Esophagus muscularis mucosa (tissue), 4 donors: ENCODE data around the gene ASB2. TPM values are rescaled to one million over a fixed set of nuclear protein-coding genes. Genes with fewer than 3 reads are reported as not detected.
A peak's percentile ranks its signal among the peaks of the same experiment; 100 is the strongest.

Experiments
- DNase-seq: peaks from one replicate; pipeline ENCODE4 v3.0.0-alpha.2; 2017; ENCODE audit errors: extremely low spot score
- H3K27ac ChIP-seq, 4 donors: fragments of 200-600 bp; sonication (generic); replicated peaks in 1 of 4; 1 replicate in 3 of 4; 2 replicates in 1 of 4; pipeline ENCODE4 v1.5.1; 2016 to 2019; ENCODE audit warnings: mild to moderate bottlenecking in 1 of 4
- H3K27me3 ChIP-seq, 4 donors: fragments of 200-600 bp; sonication (generic); one replicate each; pipeline versions ENCODE4 v1.5.1 to v1.6.0; 2016 to 2019
- H3K36me3 ChIP-seq, 4 donors: fragments of 200-600 bp; sonication (generic); one replicate each; pipeline ENCODE4 v1.5.1; 2016 to 2019
- H3K4me1 ChIP-seq, 4 donors: fragments of 200-600 bp; sonication (generic); one replicate each; pipeline ENCODE4 v1.5.1; 2016 to 2019
- H3K4me3 ChIP-seq, 4 donors: fragments of 200-600 bp; sonication (generic); 1 replicate in 2 of 4; 2 replicates in 2 of 4; pipeline ENCODE4 v1.5.1; 2016 to 2019; ENCODE audit warnings: mild to moderate bottlenecking in 4 of 4, moderate library complexity in 1 of 4
- H3K9me3 ChIP-seq, 4 donors: fragments of 200-600 bp; sonication (generic); 1 replicate in 3 of 4; 2 replicates in 1 of 4; pipeline ENCODE4 v1.5.1; 2016 to 2019
- CTCF ChIP-seq, 3 experiments: fragments of 200-600 bp in 2 of 3; fragments of 450-650 bp in 1 of 3; sonication (generic) in 2 of 3; IDR thresholded peaks; one replicate each; pipeline ENCODE4 v1.5.1; 2017 to 2019; ENCODE audit warnings: antibody characterized with exemption in 3 of 3, mild to moderate bottlenecking in 2 of 3, moderate library complexity in 1 of 3
- EP300 ChIP-seq: sonication (generic); formaldehyde crosslinking; IDR thresholded peaks from one replicate; pipeline ENCODE4 v1.6.1; 2017; ENCODE audit warnings: antibody characterized with exemption
- POLR2A ChIP-seq: fragments of 450-650 bp; IDR thresholded peaks from one replicate; pipeline ENCODE4 v1.6.1; 2017; ENCODE audit warnings: antibody characterized with exemption, moderate library complexity, mild to moderate bottlenecking, low read depth
- POLR2AphosphoS5 ChIP-seq, 2 donors: sonication (generic); formaldehyde crosslinking; IDR thresholded peaks; one replicate each; pipeline ENCODE4 v1.6.1; 2017; ENCODE audit warnings: antibody characterized with exemption in 2 of 2
- WGBS: methylation state at CpG from one replicate; pipeline ENCODE4 v1.1.5; 2018; 5-methylcytosine and 5-hydroxymethylcytosine counted together
- intact Hi-C: fragments of 100-400 bp; cut with DNase I; formaldehyde crosslinking; loops from one replicate; pipeline ENCODE4 v1.15.1; 2023
- total RNA-seq, 4 donors: library from RNA; depleted of rRNA; stranded (reverse); fragments of >200 nt; gene quantifications; one replicate each; pipeline versions ENCODE4 v1.1.0 to v1.2.1, GENCODE V29; 2016

The ASB2 gene
- total RNA-seq, 4 donors from 2014 or later: 53.5 to 164 (median 105) TPM

- peaks cover 0 to 15% (median 0%) of the 10 kb centered on the region in 4 donors for H3K36me3 ChIP-seq
- intact Hi-C loops: no loop called here
- H3K4me1 ChIP-seq: peaks cover 58 to 98% (median 95%) of the 10 kb centered on the region in 4 donors
- no peaks in the 10 kb centered on the region for H3K27me3 ChIP-seq
- 65% methylated on average over 10 of the region's 10 CpGs for WGBS
- TF ChIP-seq POLR2A: no peak
- TF ChIP-seq POLR2AphosphoS5 (IDR thresholded peaks at IDR 0.05): no peak
- TF ChIP-seq EP300: no peak
- TF ChIP-seq CTCF (IDR thresholded peaks at IDR 0.05): no peak
- H3K9me3 ChIP-seq: no peaks in the 10 kb centered on the region
- no peak for DNase-seq
- peak overlapping the region; percentile 89 to 95 (median 93) for H3K27ac ChIP-seq
- H3K4me3 ChIP-seq: no peak overlapping the region
Observed at GRCh38 chr14:93967637-93968250, 8.6 kb downstream of the ASB2 start.

- intact Hi-C loops: no loop called here
- Histone ChIP-seq H3K4me1 (peaks cover 48 to 94% (median 86%) of the 10 kb centered on the region in 4 donors), H3K27me3 (no peaks in the 10 kb centered on the region)
Observed at GRCh38 chr14:93965946-93966474, 10.4 kb downstream of the ASB2 start.

GRCh38 chr14:93965287-93965821 lies 11.0 kb downstream of the ASB2 start:
- peaks cover 0 to 35% (median 5%) of the 10 kb centered on the region in 4 donors for H3K36me3 ChIP-seq
- intact Hi-C loops: no loop called here
- H3K27me3 ChIP-seq: no peaks in the 10 kb centered on the region
- H3K27ac ChIP-seq: peak overlapping the region; percentile 89 to 95 (median 93)
- no peaks in the 10 kb centered on the region for H3K9me3 ChIP-seq
- TF ChIP-seq POLR2AphosphoS5 (IDR thresholded peaks at IDR 0.05) (peak in 1 of 2 donors; percentile 71), CTCF (IDR thresholded peaks at IDR 0.05) (no peak)
- 56% methylated on average over 3 of the region's 3 CpGs for WGBS
- no peak for DNase-seq
- peaks cover 45 to 89% (median 82%) of the 10 kb centered on the region in 4 donors for H3K4me1 ChIP-seq
- H3K4me3 ChIP-seq: no peak overlapping the region

More at GRCh38 chr14:93965946-93966474, 10.4 kb downstream of the ASB2 start:
- no peaks in the 10 kb centered on the region for H3K9me3 ChIP-seq
- peaks cover 0 to 29% (median 4%) of the 10 kb centered on the region in 4 donors for H3K36me3 ChIP-seq
- WGBS: 97% methylated on average over 3 of the region's 3 CpGs
- H3K4me3 ChIP-seq: no peak overlapping the region
- no peak for TF ChIP-seq POLR2AphosphoS5 (IDR thresholded peaks at IDR 0.05)
- no peak for TF ChIP-seq POLR2A
- no peak for TF ChIP-seq CTCF (IDR thresholded peaks at IDR 0.05)
- TF ChIP-seq EP300: no peak
- peak overlapping the region; percentile 89 to 95 (median 93) for H3K27ac ChIP-seq
- DNase-seq: no peak

GRCh38 chr14:93964820-93965286 lies 11.5 kb downstream of the ASB2 start:
- peak overlapping the region; percentile 89 to 95 (median 93) for H3K27ac ChIP-seq
- intact Hi-C loops: no loop called here
- H3K36me3 ChIP-seq: peaks cover 0 to 39% (median 5%) of the 10 kb centered on the region in 4 donors
- no peak for DNase-seq
- H3K9me3 ChIP-seq: no peaks in the 10 kb centered on the region
- H3K4me3 ChIP-seq: no peak overlapping the region
- peaks cover 42 to 89% (median 81%) of the 10 kb centered on the region in 4 donors for H3K4me1 ChIP-seq
- H3K27me3 ChIP-seq: no peaks in the 10 kb centered on the region
- TF ChIP-seq POLR2A: no peak
- no peak for TF ChIP-seq EP300
- no peak for TF ChIP-seq CTCF (IDR thresholded peaks at IDR 0.05)
- no peak for TF ChIP-seq POLR2AphosphoS5 (IDR thresholded peaks at IDR 0.05)
- WGBS: 84% methylated on average over 3 of the region's 3 CpGs
